Measurements from ENCODE around the gene DPAGT1.
"Not testable (repeated sequence)": the region's sequence is repeated elsewhere in the genome, so short reads cannot be mapped to it uniquely, and the experiment has no call there.

DPAGT1 gene

GRCh38 chr11:119144825-119145486, 43.3 kb upstream of the DPAGT1 start:
- TF ChIP-seq CTCF (IDR thresholded peaks at IDR 0.05; ENCODE audit: low read depth, low read length) = peak; percentile 68
- DNase-seq (ENCODE audit: extremely low read depth, low read depth) = no peak

GRCh38 chr11:119139276-119139675, 37.6 kb upstream of the DPAGT1 start:
- DNase-seq (ENCODE audit: extremely low read depth, low read depth) = not testable (repeated sequence)

- TF ChIP-seq CTCF (IDR thresholded peaks at IDR 0.05; ENCODE audit: low read depth, low read length) = peak; percentile 43
- no peak for DNase-seq (ENCODE audit: extremely low read depth, low read depth)
Measured at GRCh38 chr11:119134389-119134978, 32.8 kb upstream of the DPAGT1 start.

- DNase-seq (ENCODE audit: extremely low read depth, low read depth) = no peak
- no peak for TF ChIP-seq CTCF (IDR thresholded peaks at IDR 0.05; ENCODE audit: low read depth, low read length)
Measured at GRCh38 chr11:119130662-119131061, 29.0 kb upstream of the DPAGT1 start.

GRCh38 chr11:119126675-119127268, 25.1 kb upstream of the DPAGT1 start:
- no peak for DNase-seq (ENCODE audit: extremely low read depth, low read depth)
- no peak for TF ChIP-seq CTCF (IDR thresholded peaks at IDR 0.05; ENCODE audit: low read depth, low read length)

GRCh38 chr11:119125821-119126220, 24.2 kb upstream of the DPAGT1 start:
- TF ChIP-seq CTCF (IDR thresholded peaks at IDR 0.05; ENCODE audit: low read depth, low read length) = no peak

GRCh38 chr11:119121811-119122124, 20.1 kb upstream of the DPAGT1 start:
- no peak for TF ChIP-seq CTCF (IDR thresholded peaks at IDR 0.05; ENCODE audit: low read depth, low read length)
- no peak for DNase-seq (ENCODE audit: extremely low read depth, low read depth)

More at GRCh38 chr11:119125821-119126220, 24.2 kb upstream of the DPAGT1 start:
- no peak for DNase-seq (ENCODE audit: extremely low read depth, low read depth)
